ENCODE results near the gene PDXDC1.
"Not testable (repeated sequence)": the region's sequence is repeated elsewhere in the genome, so short reads cannot be mapped to it uniquely, and the experiment has no call there.

PDXDC1 gene

DNA sequence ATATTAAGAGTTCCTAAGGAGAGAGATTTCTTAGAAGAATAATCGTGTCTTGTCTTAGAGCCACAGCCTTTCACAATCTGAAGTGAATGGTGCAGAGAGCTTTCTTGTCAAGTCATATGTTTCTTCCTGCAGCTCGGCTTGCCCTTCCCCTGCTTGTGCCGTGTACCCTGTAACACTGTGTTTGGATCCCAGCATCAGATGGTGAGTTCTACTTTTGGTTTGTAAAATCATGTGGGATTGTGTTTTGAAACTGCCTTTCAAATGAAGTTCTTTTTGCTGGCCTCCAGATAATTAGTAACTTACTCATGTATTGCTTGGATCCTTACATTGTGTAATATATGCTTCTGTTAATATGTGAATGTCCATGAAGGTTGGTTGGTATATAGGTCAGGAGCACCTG lies 33.8 kb downstream of the PDXDC1 start:
- not testable (repeated sequence) for DNase-seq (ENCODE audit: low read depth in 1 of 2, low spot score in 1 of 2)

DNA sequence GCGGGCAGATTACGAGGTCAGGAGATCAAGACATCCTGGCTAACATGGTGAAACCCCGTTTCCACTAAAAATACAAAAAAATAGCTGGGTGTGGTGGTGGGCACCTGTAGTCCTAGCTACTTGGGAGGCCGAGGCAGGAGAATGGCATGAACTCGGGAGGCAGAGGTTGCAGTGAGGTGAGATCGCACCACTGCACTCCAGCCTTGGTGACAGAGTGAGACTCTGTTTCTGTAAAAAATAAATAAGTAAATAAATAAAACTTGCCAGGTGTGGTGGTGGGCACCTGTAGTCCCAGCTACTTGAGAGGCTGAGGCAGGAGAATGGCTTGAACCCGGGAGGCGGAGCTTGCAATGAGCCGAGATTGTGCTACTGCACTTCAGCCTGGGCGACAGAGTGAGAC lies 38.1 kb downstream of the PDXDC1 start:
- not testable (repeated sequence) for DNase-seq (ENCODE audit: low read depth in 1 of 2, low spot score in 1 of 2)

DNA sequence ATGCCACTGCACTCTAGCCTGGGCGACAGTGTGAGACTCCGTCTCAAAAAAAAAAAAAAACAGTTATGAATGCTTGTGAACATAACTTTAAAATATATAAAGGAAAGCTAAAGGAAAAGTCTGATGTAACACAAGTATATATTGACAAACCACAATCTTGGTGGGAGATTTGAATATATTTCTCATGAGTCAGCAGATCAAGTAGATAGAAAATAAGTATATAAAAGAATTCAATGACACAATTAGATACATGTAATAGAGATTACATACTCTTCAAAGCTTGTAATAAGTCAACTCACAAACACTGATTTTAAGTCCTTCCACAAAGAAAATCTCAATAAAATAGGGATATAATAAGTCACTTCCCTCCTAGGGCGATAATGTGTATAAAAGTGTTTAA lies 40.8 kb downstream of the PDXDC1 start:
- not testable (repeated sequence) for DNase-seq (ENCODE audit: low read depth in 1 of 2, low spot score in 1 of 2)

DNA sequence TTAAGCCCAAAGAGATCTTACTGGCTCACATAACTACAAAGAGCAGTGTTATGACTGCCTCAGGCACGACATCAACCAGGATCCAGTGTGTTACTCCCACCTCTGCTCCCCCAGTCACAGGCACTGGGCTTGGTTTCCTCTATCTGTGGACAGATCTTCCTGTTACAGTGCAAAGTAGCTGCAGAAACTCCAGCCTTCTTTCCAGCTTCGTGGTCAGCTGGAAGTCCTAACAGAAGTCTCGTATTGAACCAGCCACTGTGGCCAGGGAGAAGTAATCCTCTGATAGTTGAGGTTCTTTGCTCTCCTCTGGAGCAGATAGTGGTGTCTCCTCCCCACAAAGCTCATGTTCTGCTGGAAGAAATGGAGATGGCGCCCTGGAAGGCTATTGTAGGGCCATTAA lies 41.5 kb downstream of the PDXDC1 start:
- DNase-seq (ENCODE audit: low read depth in 1 of 2, low spot score in 1 of 2) = not testable (repeated sequence)

DNA sequence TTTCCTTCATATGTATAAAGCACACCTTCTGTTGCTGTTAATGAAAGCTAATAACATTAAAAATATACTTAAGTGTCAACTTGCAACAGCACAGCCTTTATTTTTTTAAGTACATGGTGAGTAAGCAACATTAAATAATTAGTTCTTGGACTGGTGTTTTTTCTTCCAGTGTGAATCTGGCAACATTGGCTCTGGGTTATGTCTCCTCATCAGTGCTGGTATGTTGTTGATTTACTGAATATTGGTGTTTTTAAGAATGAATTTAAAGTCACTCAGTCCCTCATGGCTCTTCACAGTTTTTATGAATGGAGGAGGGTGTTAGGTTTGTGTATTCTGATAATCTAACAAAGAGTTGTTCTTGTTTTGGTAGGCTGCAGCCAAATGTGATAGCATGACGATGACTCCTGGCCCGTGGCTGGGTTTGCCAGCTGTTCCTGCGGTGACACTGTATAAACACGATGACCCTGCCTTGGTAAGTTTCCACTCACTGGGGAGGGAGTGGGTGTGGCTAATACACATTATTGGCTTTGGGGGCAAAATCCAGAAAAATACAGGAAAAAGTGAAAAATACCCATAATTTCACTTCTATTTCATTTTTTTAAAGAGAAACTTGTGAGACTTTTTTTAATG lies 42.2 kb downstream of the PDXDC1 start:
- DNase-seq (ENCODE audit: low read depth in 1 of 2, low spot score in 1 of 2) = not testable (repeated sequence)

DNA sequence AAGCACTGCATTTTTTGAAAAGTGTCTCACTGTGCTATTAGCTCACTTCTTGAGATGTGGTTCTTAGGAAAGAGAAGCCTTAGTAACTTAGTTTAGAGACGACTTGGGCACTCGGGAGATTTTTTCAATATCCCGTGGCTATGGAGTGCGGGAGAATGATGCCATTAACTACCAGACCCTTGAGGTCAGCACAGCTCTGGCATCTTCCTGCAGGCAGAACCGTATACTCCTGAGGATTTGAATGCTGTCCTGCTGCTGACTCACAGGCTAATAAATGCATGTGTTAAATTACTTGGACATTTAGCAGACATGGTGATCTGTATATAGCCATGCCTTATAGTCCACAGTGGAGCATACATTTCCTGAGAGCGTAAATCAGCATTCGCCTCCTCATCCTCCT lies 46.6 kb downstream of the PDXDC1 start:
- DNase-seq (ENCODE audit: low read depth in 1 of 2, low spot score in 1 of 2) = not testable (repeated sequence)

- DNase-seq (ENCODE audit: low read depth in 1 of 2, low spot score in 1 of 2) = peak in 1 of 2 donors; percentile 36
Measured at GRCh38 chr16:15022194-15022593, 47.4 kb downstream of the PDXDC1 start.

DNA sequence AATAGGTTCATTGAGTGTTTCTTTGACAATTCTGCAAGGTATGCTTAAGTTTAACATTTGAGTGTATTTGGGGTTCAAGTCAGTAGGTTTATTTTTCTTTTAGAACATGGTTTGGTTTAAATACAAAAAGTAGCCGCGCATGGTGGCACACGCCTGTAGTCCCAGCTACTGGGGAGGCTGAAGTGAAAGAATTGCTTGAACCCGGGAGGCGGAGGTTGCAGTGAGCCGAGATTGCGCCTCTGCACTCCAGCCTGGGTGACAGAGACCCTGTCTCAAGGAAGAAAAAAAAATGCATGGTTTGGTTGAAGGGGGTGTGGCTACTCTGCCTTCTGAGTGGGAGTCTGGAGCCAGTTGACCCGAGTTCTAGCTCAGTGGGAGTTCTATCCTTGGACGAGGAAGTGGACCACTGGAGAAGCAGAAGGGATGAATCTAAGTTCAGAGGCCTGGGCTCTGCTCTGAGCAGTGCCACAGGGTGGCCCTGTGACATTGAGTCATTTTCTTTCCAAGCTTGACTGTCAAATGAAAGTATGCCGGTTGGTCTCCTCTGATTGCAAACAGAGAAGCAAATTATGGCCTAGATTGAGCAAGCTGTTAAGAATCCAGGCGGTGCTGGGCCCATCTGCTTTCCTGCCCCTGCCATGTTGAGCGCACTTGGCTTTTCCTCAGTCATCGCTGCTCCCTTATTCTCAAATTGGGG lies 48.7 kb downstream of the PDXDC1 start:
- not testable (repeated sequence) for DNase-seq (ENCODE audit: low read depth in 1 of 2, low spot score in 1 of 2)

DNA sequence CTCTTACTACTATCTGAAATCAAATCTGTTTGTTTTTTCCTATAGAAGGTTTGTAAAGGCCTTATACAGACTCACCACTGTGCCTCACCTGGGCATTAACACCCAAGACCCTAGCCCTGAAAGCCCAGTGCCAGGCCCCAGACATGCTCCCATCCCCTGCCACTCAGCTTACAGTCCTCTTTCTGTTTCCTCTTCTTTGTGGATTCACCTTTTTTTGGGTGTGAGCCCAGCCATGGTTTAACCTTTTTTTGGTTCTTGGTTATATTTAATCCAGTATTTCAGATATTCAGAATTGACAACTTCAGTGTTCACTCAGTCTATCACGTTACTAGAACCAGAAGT lies 50.0 kb downstream of the PDXDC1 start:
- not testable (repeated sequence) for DNase-seq (ENCODE audit: low read depth in 1 of 2, low spot score in 1 of 2)

- DNase-seq (ENCODE audit: low read depth in 1 of 2, low spot score in 1 of 2) = not testable (repeated sequence)
Measured at GRCh38 chr16:15025234-15025951, 50.6 kb downstream of the PDXDC1 start.

- DNase-seq (ENCODE audit: low read depth in 1 of 2, low spot score in 1 of 2) = not testable (repeated sequence)
Measured at GRCh38 chr16:15027051-15027450, 52.2 kb downstream of the PDXDC1 start.

- DNase-seq (ENCODE audit: low read depth in 1 of 2, low spot score in 1 of 2) = not testable (repeated sequence)
Measured at GRCh38 chr16:15027503-15028344, 52.9 kb downstream of the PDXDC1 start.

GRCh38 chr16:15028345-15028715 lies 53.5 kb downstream of the PDXDC1 start:
- DNase-seq (ENCODE audit: low read depth in 1 of 2, low spot score in 1 of 2) = not testable (repeated sequence)

GRCh38 chr16:15028801-15029698 lies 54.2 kb downstream of the PDXDC1 start:
- not testable (repeated sequence) for DNase-seq (ENCODE audit: low read depth in 1 of 2, low spot score in 1 of 2)

DNA sequence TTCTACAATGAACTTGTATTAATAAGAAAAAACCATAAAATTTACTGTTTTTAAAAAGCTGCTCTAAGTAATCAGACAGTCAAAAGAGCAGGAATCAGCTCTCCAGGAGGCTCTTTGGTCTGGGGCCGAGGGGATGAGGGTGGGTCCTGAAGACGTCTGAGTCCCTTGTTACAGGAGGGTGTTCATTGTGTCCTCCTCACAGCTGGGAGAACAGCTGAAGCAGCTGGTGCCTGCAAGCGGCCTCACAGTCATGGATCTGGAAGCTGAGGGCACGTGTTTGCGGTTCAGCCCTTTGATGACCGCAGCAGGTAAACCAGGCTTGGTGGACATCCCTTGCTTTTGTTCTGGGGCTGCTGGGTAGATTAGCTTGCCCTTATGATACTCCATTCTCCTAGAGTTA lies 54.9 kb downstream of the PDXDC1 start:
- DNase-seq (ENCODE audit: low read depth in 1 of 2, low spot score in 1 of 2) = not testable (repeated sequence)

- DNase-seq (ENCODE audit: low read depth in 1 of 2, low spot score in 1 of 2) = no peak
Measured at GRCh38 chr16:15031179-15031578, 56.4 kb downstream of the PDXDC1 start.

DNA sequence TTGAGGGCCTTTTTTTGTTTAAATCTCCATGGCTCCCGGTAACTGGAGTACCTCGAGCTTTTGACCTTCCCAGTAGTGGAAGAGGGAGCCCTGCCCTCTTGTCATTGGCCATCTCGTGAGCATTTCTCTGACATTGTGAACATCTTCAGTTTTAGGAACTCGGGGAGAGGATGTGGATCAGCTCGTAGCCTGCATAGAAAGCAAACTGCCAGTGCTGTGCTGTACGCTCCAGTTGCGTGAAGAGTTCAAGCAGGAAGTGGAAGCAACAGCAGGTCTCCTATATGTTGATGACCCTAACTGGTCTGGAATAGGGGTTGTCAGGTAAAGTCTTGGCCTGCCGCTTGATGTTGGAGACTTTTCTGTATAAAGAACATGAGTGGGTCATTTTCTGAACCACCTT lies 56.8 kb downstream of the PDXDC1 start:
- no peak for DNase-seq (ENCODE audit: low read depth in 1 of 2, low spot score in 1 of 2)

DNA sequence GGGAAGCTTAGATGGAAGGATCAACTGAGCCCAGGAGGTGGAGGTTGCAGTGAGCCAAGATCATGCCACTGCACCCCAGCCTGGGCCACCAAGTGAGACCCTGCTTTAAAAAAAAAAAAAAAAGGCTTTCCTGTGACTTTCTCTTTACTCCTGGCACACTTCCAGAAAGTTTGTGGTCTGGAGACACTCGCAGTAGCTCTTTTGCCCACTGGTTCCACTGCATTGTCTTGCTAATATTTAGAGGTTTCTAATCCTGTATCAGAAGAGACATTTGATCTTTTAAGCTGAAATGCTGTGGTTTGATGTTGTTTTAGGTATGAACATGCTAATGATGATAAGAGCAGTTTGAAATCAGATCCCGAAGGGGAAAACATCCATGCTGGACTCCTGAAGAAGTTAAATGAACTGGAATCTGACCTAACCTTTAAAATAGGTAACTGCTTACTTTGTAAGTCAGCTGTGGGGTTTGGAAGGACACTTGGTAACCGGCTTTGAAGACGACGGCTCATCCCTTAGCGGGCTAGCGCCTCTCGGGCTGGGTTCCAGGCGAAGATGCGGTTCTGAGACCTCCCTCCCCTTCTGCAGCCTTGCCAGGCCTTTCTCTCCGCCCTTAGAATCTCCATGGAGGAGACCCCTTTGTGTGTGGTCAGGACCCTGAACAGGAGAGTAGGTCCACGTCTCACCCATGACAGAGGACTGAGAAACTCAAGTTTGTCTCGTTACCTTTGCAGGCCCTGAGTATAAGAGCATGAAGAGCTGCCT lies 57.9 kb downstream of the PDXDC1 start:
- no peak for DNase-seq (ENCODE audit: low read depth in 1 of 2, low spot score in 1 of 2)

DNA sequence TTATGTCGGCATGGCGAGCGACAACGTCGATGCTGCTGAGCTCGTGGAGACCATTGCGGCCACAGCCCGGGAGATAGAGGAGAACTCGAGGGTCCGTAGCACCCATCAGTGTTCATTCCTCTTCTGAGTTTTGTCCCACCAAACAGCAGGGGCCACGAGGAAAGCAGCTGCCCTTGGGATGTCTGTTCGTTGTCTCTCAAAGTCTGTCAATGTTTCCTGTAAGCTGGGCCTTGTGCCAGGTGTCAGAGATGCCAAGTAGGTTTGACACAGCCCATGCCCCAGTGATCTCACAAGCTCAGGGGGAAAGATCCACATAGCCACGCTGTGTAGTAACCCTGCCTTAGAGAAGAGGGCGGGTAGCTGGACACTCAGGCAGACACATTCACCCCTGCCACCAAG lies 58.5 kb downstream of the PDXDC1 start:
- DNase-seq (ENCODE audit: low read depth in 1 of 2, low spot score in 1 of 2) = no peak

Measured in stimulated activated CD4-positive, alpha-beta T cell treated with anti-CD3 and anti-CD28 coated beads, Interleukin-15, amount 100 ng/mL, for 1 hour (primary cell).